IPS-18a (cell line): ENCODE results near the gene CLASP1.
"Not testable (repeated sequence)": the region's sequence is repeated elsewhere in the genome, so short reads cannot be mapped to it uniquely, and the experiment has no call there.

Experiments
- H3K27ac ChIP-seq: one replicate; pipeline ENCODE4 v1.5.1; 2013; ENCODE audit warnings: low read length
- H3K27me3 ChIP-seq: one replicate; pipeline ENCODE4 v1.6.1; 2013; ENCODE audit warnings: mild to moderate bottlenecking, low read length; ENCODE audit not compliant: control insufficient read depth, insufficient read depth
- H3K36me3 ChIP-seq: one replicate; pipeline ENCODE4 v1.6.1; 2013; ENCODE audit warnings: low read depth, low read length; ENCODE audit not compliant: control insufficient read depth
- H3K4me1 ChIP-seq: one replicate; pipeline ENCODE4 v1.6.1; 2013; ENCODE audit warnings: low read depth, low read length; ENCODE audit not compliant: control insufficient read depth
- H3K4me3 ChIP-seq: one replicate; pipeline ENCODE4 v1.5.1; 2013; ENCODE audit warnings: low read length
- H3K9ac ChIP-seq: one replicate; pipeline ENCODE4 v1.6.1; 2013; ENCODE audit warnings: mild to moderate bottlenecking, low read length, moderate library complexity
- H3K9me3 ChIP-seq: one replicate; pipeline ENCODE4 v1.6.1; 2013; ENCODE audit warnings: low read depth, low read length; ENCODE audit not compliant: control insufficient read depth

CLASP1 gene

GRCh38 chr2:121686218-121686617 lies 37.0 kb upstream of the CLASP1 start:
- Histone ChIP-seq H3K9me3 (peaks cover 21% of the 10 kb centered on the region), H3K4me3 (no peak overlapping the region), H3K27me3 (peaks cover 8% of the 10 kb centered on the region), H3K27ac (no peak overlapping the region), H3K36me3 (no peaks in the 10 kb centered on the region), H3K4me1 (peaks cover 21% of the 10 kb centered on the region), H3K9ac (no peak overlapping the region)

- Histone ChIP-seq H3K4me1 (peaks cover 31% of the 10 kb centered on the region), H3K36me3 (no peaks in the 10 kb centered on the region), H3K9me3 (peaks cover 24% of the 10 kb centered on the region), H3K4me3 (peak overlapping the region; percentile 24), H3K27me3 (peaks cover 9% of the 10 kb centered on the region), H3K9ac (no peak overlapping the region), H3K27ac (no peak overlapping the region)
Measured at GRCh38 chr2:121682396-121683298, 33.4 kb upstream of the CLASP1 start.

GRCh38 chr2:121677855-121678254 lies 28.6 kb upstream of the CLASP1 start:
- H3K36me3 ChIP-seq, result no peaks in the 10 kb centered on the region
- peaks cover 9% of the 10 kb centered on the region for H3K27me3 ChIP-seq
- no peak overlapping the region for H3K4me3 ChIP-seq
- H3K4me1 ChIP-seq, result peaks cover 13% of the 10 kb centered on the region
- no peak overlapping the region for H3K9ac ChIP-seq
- H3K27ac ChIP-seq, result no peak overlapping the region
- peaks cover 17% of the 10 kb centered on the region for H3K9me3 ChIP-seq

DNA sequence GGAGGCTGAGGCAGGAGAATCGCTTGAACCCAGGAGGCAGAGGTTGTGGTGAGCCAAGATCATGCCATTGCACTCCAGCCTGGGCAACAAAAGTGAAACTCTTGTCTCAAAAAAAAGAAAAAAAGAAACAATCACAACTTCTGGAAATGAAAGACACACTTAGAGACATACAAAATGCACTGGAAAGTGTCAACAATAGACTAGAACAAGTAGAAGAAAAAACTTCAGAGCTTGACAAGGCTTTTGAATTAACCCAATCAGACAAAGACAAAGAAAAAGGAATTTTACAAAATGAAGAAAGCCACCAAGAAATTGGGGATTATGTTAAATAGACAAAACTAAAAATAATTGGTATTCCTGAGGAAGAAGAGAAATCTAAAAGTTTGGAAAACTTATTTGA lies 22.4 kb upstream of the CLASP1 start:
- H3K9me3 ChIP-seq, result not testable (repeated sequence)

DNA sequence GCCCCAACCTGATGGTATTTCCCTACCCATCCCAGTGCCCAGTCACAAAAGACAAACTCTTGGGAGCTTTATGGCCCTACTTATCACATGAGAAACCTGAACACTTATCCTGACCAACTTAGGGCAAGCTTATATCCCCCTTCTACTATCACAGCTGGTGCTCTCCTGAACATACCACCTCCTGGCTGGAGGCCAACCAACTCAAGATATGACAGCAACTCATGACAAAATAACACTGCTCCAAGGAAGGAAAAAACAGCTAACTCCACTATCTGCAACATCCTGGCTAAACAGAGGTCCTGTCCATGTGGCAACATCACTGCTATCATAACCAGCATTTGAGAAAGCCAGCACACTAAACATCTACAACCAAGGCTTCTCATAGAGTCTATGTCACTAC lies 20.9 kb upstream of the CLASP1 start:
- no peak overlapping the region for H3K4me3 ChIP-seq
- no peaks in the 10 kb centered on the region for H3K36me3 ChIP-seq
- H3K27me3 ChIP-seq, result no peaks in the 10 kb centered on the region
- H3K4me1 ChIP-seq, result no peaks in the 10 kb centered on the region
- H3K9me3 ChIP-seq, result no peaks in the 10 kb centered on the region
- no peak overlapping the region for H3K9ac ChIP-seq
- H3K27ac ChIP-seq, result no peak overlapping the region

More for the DNA sequence above, 22.4 kb upstream of the CLASP1 start:
- not testable (repeated sequence) for H3K36me3 ChIP-seq, H3K4me3 ChIP-seq, H3K4me1 ChIP-seq, H3K27ac ChIP-seq, H3K27me3 ChIP-seq, H3K9ac ChIP-seq

GRCh38 chr2:121667618-121668017 lies 18.4 kb upstream of the CLASP1 start:
- no peaks in the 10 kb centered on the region for H3K27me3 ChIP-seq
- H3K4me3 ChIP-seq, result no peak overlapping the region
- H3K4me1 ChIP-seq, result no peaks in the 10 kb centered on the region
- H3K27ac ChIP-seq, result no peak overlapping the region
- no peaks in the 10 kb centered on the region for H3K36me3 ChIP-seq
- no peak overlapping the region for H3K9ac ChIP-seq
- no peaks in the 10 kb centered on the region for H3K9me3 ChIP-seq

DNA sequence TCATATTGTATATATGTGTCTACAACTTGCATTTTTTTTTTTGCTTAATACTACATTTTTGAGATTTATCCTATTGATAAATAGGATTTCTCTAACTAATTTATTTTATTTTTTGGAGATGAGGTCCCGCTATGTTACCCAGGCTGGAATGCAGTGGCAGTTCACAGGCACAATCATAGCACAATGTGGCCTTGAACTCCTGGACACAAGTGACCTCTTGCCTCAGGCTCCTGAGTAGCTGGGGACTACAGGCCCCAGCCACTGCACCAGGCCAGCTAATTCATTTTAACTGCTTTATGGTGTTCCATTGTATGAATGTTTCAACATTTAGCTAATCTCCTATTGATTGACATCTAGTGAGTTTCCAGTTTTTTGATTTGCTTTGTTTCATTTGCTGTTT lies 16.8 kb upstream of the CLASP1 start:
- Histone ChIP-seq H3K27ac (no peak overlapping the region), H3K9me3 (no peaks in the 10 kb centered on the region), H3K9ac (no peak overlapping the region), H3K36me3 (no peaks in the 10 kb centered on the region), H3K4me3 (no peak overlapping the region), H3K4me1 (peaks cover 7% of the 10 kb centered on the region), H3K27me3 (no peaks in the 10 kb centered on the region)

DNA sequence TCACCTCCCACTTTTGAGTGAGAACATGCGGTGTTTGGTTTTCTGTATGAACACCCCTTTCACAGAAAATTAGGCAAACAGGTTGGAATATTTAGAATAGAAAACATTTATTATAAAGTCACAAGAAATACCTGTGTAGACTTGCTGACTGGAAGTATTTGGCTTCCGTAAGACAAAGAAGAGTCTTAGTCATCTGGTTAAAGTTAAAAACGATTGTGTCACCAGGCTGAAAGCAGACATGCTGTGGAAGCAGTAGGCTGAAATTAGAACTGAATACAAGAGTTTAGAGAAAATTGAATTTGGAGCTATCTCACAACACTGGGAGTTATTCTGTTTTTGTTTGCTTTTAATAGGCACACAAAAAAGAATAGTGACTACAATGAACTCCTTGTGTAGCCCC lies 16.2 kb upstream of the CLASP1 start:
- Histone ChIP-seq H3K27ac (no peak overlapping the region), H3K4me3 (no peak overlapping the region), H3K36me3 (no peaks in the 10 kb centered on the region)

DNA sequence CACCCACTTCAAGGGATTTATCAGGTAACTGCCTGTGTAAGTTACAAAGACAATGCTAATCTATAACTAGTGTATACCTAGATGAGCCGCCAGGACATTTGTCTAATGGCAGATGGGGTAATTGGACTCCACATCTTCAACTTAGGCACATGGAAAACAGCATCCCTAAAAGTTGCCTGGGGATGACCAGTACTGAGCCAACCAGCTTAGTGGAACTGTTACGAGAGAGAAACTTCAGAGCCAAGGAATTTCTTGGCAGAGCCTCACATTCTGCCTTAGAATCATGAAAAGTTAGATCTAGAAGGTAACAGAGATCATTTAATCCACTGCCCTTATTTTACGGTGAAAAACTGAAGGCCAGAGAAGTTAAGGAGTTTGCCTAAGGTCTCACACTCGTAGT lies 15.5 kb upstream of the CLASP1 start:
- no peaks in the 10 kb centered on the region for H3K27me3 ChIP-seq
- no peak overlapping the region for H3K9ac ChIP-seq
- H3K36me3 ChIP-seq, result no peaks in the 10 kb centered on the region
- H3K4me3 ChIP-seq, result no peak overlapping the region
- H3K4me1 ChIP-seq, result peaks cover 7% of the 10 kb centered on the region
- no peak overlapping the region for H3K27ac ChIP-seq
- H3K9me3 ChIP-seq, result no peaks in the 10 kb centered on the region

More for the DNA sequence above, 16.2 kb upstream of the CLASP1 start:
- peaks cover 7% of the 10 kb centered on the region for H3K4me1 ChIP-seq
- no peaks in the 10 kb centered on the region for H3K27me3 ChIP-seq
- no peaks in the 10 kb centered on the region for H3K9me3 ChIP-seq
- H3K9ac ChIP-seq, result no peak overlapping the region

DNA sequence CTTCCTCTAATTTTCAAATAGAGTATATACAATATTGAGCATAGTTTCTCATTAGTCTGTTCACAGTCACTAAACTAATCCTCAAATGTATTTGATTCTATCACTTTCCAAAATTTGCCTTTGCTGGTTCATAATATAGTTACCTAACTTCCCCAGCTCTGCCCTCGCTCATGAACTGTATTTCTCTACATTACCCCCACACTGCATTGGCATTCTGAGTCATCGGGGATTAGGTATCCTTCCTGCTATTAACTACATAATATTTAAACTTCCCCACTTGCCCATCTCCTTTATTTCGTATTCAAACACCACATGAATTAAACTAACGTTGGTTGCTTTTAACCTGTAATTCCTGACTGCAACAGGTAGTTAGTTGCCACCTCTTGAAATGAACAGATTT lies 14.8 kb upstream of the CLASP1 start:
- Histone ChIP-seq H3K4me3 (no peak overlapping the region), H3K9ac (no peak overlapping the region), H3K4me1 (peaks cover 7% of the 10 kb centered on the region), H3K36me3 (no peaks in the 10 kb centered on the region), H3K27me3 (no peaks in the 10 kb centered on the region), H3K27ac (no peak overlapping the region), H3K9me3 (no peaks in the 10 kb centered on the region)

DNA sequence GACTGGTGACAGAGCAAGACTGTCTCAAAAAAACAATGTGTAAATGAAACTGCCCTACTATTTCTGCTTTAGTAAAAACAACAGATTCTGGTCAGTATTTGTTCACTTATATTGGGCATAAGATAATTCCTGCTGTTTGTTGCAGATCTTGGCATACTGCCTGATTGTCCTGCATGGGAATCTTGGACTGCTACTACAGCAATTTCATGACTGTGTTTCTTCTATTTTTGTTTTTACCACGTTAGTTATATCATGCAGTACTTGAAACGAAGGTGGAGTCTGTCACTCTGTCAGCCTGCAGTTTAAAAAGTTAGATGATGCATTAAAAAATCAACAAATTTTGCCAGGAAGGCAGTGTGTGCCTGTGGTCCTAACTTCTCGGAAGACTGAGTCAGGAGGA lies 14.2 kb upstream of the CLASP1 start:
- no peak overlapping the region for H3K4me3 ChIP-seq
- peaks cover 7% of the 10 kb centered on the region for H3K4me1 ChIP-seq
- H3K9ac ChIP-seq, result no peak overlapping the region
- H3K27ac ChIP-seq, result no peak overlapping the region
- H3K9me3 ChIP-seq, result no peaks in the 10 kb centered on the region
- H3K36me3 ChIP-seq, result no peaks in the 10 kb centered on the region
- H3K27me3 ChIP-seq, result no peaks in the 10 kb centered on the region

- peaks cover 7% of the 10 kb centered on the region for H3K4me1 ChIP-seq
- no peak overlapping the region for H3K4me3 ChIP-seq
- H3K9me3 ChIP-seq, result no peaks in the 10 kb centered on the region
- H3K27ac ChIP-seq, result no peak overlapping the region
- H3K9ac ChIP-seq, result no peak overlapping the region
- H3K36me3 ChIP-seq, result no peaks in the 10 kb centered on the region
- H3K27me3 ChIP-seq, result no peaks in the 10 kb centered on the region
Measured at GRCh38 chr2:121662656-121663055, 13.4 kb upstream of the CLASP1 start.
